ENCODE data around the gene RIN2. TPM values are rescaled to one million over a fixed set of nuclear protein-coding genes. Genes with fewer than 3 reads are reported as not detected.

The RIN2 gene
- total and polyA plus RNA-seq, 2 of the 13 experiments (the other 11 are each of a cell fraction or from before 2014, with no cell fraction given), result 2.5 to 5.1 TPM

- TF ChIP-seq, protein P1, sequence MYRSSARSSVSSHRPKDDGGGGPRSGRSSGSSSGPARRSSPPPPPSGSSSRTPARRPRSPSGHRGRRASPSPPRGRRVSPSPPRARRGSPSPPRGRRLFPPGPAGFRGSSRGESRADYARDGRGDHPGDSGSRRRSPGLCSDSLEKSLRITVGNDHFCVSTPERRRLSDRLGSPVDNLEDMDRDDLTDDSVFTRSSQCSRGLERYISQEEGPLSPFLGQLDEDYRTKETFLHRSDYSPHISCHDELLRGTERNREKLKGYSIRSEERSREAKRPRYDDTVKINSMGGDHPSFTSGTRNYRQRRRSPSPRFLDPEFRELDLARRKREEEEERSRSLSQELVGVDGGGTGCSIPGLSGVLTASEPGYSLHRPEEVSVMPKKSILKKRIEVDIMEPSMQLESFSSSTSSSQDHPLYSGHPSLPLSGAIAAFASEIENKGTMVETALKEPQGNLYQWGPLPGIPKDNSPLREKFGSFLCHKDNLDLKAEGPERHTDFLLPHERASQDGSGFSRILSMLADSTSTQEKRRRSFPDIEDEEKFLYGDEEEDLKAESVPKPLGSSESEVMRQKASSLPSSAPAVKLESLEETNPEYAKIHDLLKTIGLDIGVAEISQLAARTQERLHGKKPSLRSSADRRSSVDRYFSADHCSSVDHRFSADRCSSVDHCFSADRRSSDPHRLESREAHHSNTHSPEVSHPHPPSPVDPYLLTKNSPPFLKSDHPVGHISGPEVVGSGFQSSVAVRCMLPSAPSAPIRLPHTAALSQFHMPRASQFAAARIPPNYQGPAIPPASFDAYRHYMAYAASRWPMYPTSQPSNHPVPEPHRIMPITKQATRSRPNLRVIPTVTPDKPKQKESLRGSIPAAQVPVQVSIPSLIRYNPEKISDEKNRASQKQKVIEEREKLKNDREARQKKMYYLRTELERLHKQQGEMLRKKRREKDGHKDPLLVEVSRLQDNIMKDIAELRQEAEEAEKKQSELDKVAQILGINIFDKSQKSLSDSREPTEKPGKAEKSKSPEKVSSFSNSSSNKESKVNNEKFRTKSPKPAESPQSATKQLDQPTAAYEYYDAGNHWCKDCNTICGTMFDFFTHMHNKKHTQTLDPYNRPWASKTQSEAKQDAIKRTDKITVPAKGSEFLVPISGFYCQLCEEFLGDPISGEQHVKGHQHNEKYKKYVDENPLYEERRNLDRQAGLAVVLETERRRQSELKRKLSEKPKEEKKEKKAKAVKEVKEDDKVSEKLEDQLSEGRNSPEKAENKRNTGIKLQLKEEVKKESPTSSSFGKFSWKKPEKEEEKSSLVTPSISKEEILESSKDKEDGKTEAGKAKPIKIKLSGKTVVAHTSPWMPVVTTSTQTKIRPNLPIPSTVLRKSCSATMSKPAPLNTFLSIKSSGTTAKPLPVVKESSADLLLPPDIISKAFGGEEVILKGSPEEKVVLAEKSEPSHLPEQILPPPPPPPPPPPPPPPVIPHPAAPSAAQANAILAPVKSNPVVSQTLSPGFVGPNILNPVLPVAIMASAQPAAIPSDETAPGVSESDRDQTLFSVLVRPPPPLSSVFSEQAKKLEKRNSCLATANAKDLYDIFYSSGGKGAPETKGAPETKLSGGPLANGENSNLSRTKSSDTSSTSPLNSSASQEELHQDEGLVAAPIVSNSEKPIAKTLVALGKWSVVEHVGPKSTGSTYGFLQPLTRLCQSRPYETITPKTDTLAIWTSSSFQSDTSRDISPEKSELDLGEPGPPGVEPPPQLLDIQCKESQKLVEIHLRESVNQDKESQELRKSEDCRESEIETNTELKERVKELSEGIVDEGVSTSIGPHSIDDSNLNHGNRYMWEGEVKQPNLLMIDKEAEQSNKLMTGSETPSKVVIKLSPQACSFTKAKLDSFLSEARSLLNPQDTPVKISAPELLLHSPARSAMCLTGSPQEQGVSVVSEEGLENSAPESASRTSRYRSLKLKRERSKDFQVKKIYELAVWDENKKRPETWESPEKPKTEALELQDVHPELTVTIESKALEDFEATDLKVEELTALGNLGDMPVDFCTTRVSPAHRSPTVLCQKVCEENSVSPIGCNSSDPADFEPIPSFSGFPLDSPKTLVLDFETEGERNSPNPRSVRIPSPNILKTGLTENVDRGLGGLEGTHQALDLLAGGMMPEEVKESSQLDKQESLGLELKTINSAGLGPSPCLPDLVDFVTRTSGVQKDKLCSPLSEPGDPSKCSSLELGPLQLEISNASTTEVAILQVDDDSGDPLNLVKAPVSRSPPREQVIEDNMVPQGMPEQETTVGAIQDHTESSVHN (CRISPR knock-in tag; IDR thresholded peaks at IDR 0.05), result no peak
- TF ChIP-seq, protein P2, sequence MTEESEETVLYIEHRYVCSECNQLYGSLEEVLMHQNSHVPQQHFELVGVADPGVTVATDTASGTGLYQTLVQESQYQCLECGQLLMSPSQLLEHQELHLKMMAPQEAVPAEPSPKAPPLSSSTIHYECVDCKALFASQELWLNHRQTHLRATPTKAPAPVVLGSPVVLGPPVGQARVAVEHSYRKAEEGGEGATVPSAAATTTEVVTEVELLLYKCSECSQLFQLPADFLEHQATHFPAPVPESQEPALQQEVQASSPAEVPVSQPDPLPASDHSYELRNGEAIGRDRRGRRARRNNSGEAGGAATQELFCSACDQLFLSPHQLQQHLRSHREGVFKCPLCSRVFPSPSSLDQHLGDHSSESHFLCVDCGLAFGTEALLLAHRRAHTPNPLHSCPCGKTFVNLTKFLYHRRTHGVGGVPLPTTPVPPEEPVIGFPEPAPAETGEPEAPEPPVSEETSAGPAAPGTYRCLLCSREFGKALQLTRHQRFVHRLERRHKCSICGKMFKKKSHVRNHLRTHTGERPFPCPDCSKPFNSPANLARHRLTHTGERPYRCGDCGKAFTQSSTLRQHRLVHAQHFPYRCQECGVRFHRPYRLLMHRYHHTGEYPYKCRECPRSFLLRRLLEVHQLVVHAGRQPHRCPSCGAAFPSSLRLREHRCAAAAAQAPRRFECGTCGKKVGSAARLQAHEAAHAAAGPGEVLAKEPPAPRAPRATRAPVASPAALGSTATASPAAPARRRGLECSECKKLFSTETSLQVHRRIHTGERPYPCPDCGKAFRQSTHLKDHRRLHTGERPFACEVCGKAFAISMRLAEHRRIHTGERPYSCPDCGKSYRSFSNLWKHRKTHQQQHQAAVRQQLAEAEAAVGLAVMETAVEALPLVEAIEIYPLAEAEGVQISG (CRISPR knock-in tag; IDR thresholded peaks at IDR 0.05), result no peak
- TF ChIP-seq EEA1 (CRISPR knock-in tag; IDR thresholded peaks at IDR 0.05; ENCODE audit: borderline replicate concordance), result no peak
- TF ChIP-seq PAX8 (CRISPR knock-in tag; IDR thresholded peaks at IDR 0.05; ENCODE audit: borderline replicate concordance), result no peak
- no peak for TF ChIP-seq MLLT10 (CRISPR knock-in tag; IDR thresholded peaks at IDR 0.05)
- TF ChIP-seq ZZZ3 (CRISPR knock-in tag; IDR thresholded peaks at IDR 0.05; ENCODE audit: borderline replicate concordance), result no peak
- TF ChIP-seq HMGA1 (CRISPR knock-in tag; conservative IDR thresholded peaks at IDR 0.05), result no peak
- TF ChIP-seq WIZ (CRISPR knock-in tag; IDR thresholded peaks at IDR 0.05), result no peak
- TF ChIP-seq ZNF546 (CRISPR knock-in tag; conservative IDR thresholded peaks at IDR 0.05), result no peak
- TF ChIP-seq TAF1 (CRISPR knock-in tag; IDR thresholded peaks at IDR 0.05), result no peak
- TF ChIP-seq ZC3H13 (CRISPR knock-in tag; IDR thresholded peaks at IDR 0.05), result no peak
- TF ChIP-seq ZNF550 (CRISPR knock-in tag; IDR thresholded peaks at IDR 0.05; ENCODE audit: borderline replicate concordance), result no peak
- no peak for TF ChIP-seq FOSL2 (CRISPR knock-in tag; IDR thresholded peaks at IDR 0.05)
- TF ChIP-seq FOXO4 (CRISPR knock-in tag; conservative IDR thresholded peaks at IDR 0.05), result no peak
- TF ChIP-seq CBFB (CRISPR knock-in tag; IDR thresholded peaks at IDR 0.05), result no peak
- no peak for TF ChIP-seq SRF (IDR thresholded peaks at IDR 0.05; ENCODE audit: low read depth, low read length)
Observed at GRCh38 chr20:19749618-19750071, 8.4 kb upstream of the RIN2 start (continued).

All from HepG2 (cell line).